ENCODE measurements around the gene ZNF358. TPM values are rescaled to one million over a fixed set of nuclear protein-coding genes. Genes with fewer than 3 reads are reported as not detected.
A peak's percentile ranks its signal among the peaks of the same experiment; 100 is the strongest.

ZNF358 gene
- total and polyA plus RNA-seq, 9 donors: 25.2 to 69.7 (median 48.5) TPM

GRCh38 chr19:7486923-7487322 lies 29.0 kb upstream of the ZNF358 start:
- DNase-seq: no peak
- peaks cover 21% of the 10 kb centered on the region for H3K4me1 ChIP-seq (ENCODE audit: control insufficient read depth, insufficient read depth, low read length)
- H3K36me3 ChIP-seq (ENCODE audit: control insufficient read depth, insufficient read depth, low read length): no peaks in the 10 kb centered on the region
- no peaks in the 10 kb centered on the region for H3K9me3 ChIP-seq (replicated peaks; ENCODE audit: control insufficient read depth, low read depth, low read length)
- no peak overlapping the region for H3K27ac ChIP-seq (ENCODE audit: low read length)
- no peak overlapping the region for H3K4me3 ChIP-seq (ENCODE audit: low read length)
- no peaks in the 10 kb centered on the region for H3K27me3 ChIP-seq (ENCODE audit: control insufficient read depth, insufficient read depth, low read length)
- WGBS (ENCODE audit: insufficient coverage): 61% methylated on average over 2 of the region's 2 CpGs

GRCh38 chr19:7488736-7489353 lies 27.1 kb upstream of the ZNF358 start, which contains the start of gene PEX11G:
Gene PEX11G (minus strand): TSS chr19:7489035. CDS start chr19:7489010, 25 bp downstream.
- H3K4me1 ChIP-seq (ENCODE audit: control insufficient read depth, insufficient read depth, low read length): peaks cover 13% of the 10 kb centered on the region
- H3K36me3 ChIP-seq (ENCODE audit: control insufficient read depth, insufficient read depth, low read length): no peaks in the 10 kb centered on the region
- H3K27me3 ChIP-seq (ENCODE audit: control insufficient read depth, insufficient read depth, low read length): no peaks in the 10 kb centered on the region
- H3K27ac ChIP-seq (ENCODE audit: low read length): peak within 1 kb of the TSS; percentile 90
- peak; percentile 95 for DNase-seq
- no peaks in the 10 kb centered on the region for H3K9me3 ChIP-seq (replicated peaks; ENCODE audit: control insufficient read depth, low read depth, low read length)
- WGBS (ENCODE audit: insufficient coverage): under 1% methylated on average over 40 of the region's 49 CpGs
- H3K4me3 ChIP-seq (ENCODE audit: low read length): peak within 1 kb of the TSS; percentile 69

DNA sequence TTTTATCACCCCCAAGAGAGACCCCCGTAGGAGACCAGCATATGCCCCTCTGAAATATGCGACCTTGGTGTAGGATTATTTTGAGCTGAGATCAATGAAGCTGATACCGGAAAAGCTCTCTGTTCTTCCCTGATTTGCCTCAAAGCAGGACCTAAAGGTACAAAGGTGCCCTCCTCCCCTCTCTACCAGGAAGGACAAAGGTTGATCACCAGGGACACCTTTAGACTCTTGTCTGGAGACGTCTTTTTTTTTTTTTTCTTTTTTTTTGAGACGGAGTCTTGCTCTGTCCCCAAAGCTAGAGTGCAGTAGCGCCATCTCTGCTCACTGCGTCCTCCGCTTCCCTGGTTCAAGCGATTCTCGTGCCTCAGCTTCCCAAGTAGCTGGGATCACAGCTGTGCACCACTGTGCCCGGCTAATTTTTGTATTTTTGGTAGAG lies 26.3 kb upstream of the ZNF358 start:
- WGBS (ENCODE audit: insufficient coverage): 85% methylated on average over 7 of the region's 11 CpGs
- no peaks in the 10 kb centered on the region for H3K27me3 ChIP-seq (ENCODE audit: control insufficient read depth, insufficient read depth, low read length)
- peaks cover 20% of the 10 kb centered on the region for H3K4me1 ChIP-seq (ENCODE audit: control insufficient read depth, insufficient read depth, low read length)

DNA sequence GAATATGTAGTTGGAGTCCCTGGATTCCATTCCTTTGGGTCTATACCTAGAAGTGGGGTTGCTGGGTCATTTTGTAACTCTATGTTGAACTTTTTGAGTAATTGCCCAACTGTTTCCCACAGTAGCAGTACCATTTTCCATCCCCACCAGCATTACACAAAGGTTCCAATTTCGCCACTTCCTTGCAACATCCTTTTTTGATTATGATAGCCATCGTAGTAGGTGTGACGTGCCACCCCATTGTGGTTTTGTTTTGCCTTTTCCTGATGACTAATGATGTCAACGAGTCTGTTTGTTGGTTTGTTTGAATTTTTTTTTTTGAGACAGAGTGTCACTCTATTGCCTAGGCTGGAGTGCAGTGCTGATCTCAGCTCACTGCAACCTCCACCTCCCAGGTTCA lies 23.8 kb upstream of the ZNF358 start:
- Histone ChIP-seq H3K4me3 (ENCODE audit: low read length) (no peak overlapping the region), H3K4me1 (ENCODE audit: control insufficient read depth, insufficient read depth, low read length) (peaks cover 24% of the 10 kb centered on the region), H3K27ac (ENCODE audit: low read length) (peak overlapping the region; percentile 20), H3K9me3 (replicated peaks; ENCODE audit: control insufficient read depth, low read depth, low read length) (no peaks in the 10 kb centered on the region), H3K27me3 (ENCODE audit: control insufficient read depth, insufficient read depth, low read length) (no peaks in the 10 kb centered on the region), H3K36me3 (ENCODE audit: control insufficient read depth, insufficient read depth, low read length) (no peaks in the 10 kb centered on the region)
- no peak for DNase-seq
- WGBS (ENCODE audit: insufficient coverage): no CpG with 5 or more reads among the region's 4 CpGs

More for the DNA sequence above, 26.3 kb upstream of the ZNF358 start:
- H3K36me3 ChIP-seq (ENCODE audit: control insufficient read depth, insufficient read depth, low read length): no peaks in the 10 kb centered on the region
- DNase-seq: no peak
- H3K4me3 ChIP-seq (ENCODE audit: low read length): no peak overlapping the region
- no peaks in the 10 kb centered on the region for H3K9me3 ChIP-seq (replicated peaks; ENCODE audit: control insufficient read depth, low read depth, low read length)
- H3K27ac ChIP-seq (ENCODE audit: low read length): peak overlapping the region; percentile 67

DNA sequence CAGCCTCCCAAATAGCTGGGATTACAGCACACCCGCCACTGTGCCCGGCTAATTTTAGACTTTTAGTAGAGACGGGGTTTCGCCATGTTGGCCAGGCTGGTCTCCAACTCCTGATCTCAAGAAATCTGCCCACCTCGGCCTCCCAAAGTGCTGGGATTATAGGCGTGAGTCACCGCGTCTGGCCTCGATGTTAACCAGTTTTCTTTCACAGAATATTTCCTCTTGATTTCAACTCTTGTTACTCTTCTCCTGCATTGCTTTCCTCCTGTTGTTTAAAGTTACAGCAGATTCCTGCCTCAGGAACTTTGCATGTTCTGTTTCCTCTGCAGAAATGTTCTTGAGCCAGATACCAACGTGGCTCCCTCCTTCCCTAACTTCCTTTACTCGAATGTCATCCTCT lies 23.3 kb upstream of the ZNF358 start:
- DNase-seq: no peak
- peak overlapping the region; percentile 1 for H3K27ac ChIP-seq (ENCODE audit: low read length)
- H3K4me1 ChIP-seq (ENCODE audit: control insufficient read depth, insufficient read depth, low read length): peaks cover 24% of the 10 kb centered on the region
- no peak overlapping the region for H3K4me3 ChIP-seq (ENCODE audit: low read length)
- H3K36me3 ChIP-seq (ENCODE audit: control insufficient read depth, insufficient read depth, low read length): no peaks in the 10 kb centered on the region
- no peaks in the 10 kb centered on the region for H3K9me3 ChIP-seq (replicated peaks; ENCODE audit: control insufficient read depth, low read depth, low read length)
- 78% methylated on average over 11 of the region's 11 CpGs for WGBS (ENCODE audit: insufficient coverage)
- no peaks in the 10 kb centered on the region for H3K27me3 ChIP-seq (ENCODE audit: control insufficient read depth, insufficient read depth, low read length)

GRCh38 chr19:7494416-7495098 lies 21.3 kb upstream of the ZNF358 start:
- Histone ChIP-seq H3K36me3 (ENCODE audit: control insufficient read depth, insufficient read depth, low read length) (no peaks in the 10 kb centered on the region), H3K4me1 (ENCODE audit: control insufficient read depth, insufficient read depth, low read length) (peaks cover 12% of the 10 kb centered on the region)

GRCh38 chr19:7497292-7497691 lies 18.6 kb upstream of the ZNF358 start:
- WGBS (ENCODE audit: insufficient coverage): 51% methylated on average over 5 of the region's 7 CpGs

More at GRCh38 chr19:7494416-7495098, 21.3 kb upstream of the ZNF358 start:
- Histone ChIP-seq H3K27ac (ENCODE audit: low read length) (peak overlapping the region; percentile 77), H3K27me3 (ENCODE audit: control insufficient read depth, insufficient read depth, low read length) (no peaks in the 10 kb centered on the region), H3K4me3 (ENCODE audit: low read length) (no peak overlapping the region), H3K9me3 (replicated peaks; ENCODE audit: control insufficient read depth, low read depth, low read length) (no peaks in the 10 kb centered on the region)
- DNase-seq: peak; percentile 73
- WGBS (ENCODE audit: insufficient coverage): 33% methylated on average over 9 of the region's 13 CpGs

GRCh38 chr19:7500811-7501450 lies 15.0 kb upstream of the ZNF358 start:
- H3K27me3 ChIP-seq (ENCODE audit: control insufficient read depth, insufficient read depth, low read length): peaks cover 21% of the 10 kb centered on the region
- no peaks in the 10 kb centered on the region for H3K36me3 ChIP-seq (ENCODE audit: control insufficient read depth, insufficient read depth, low read length)
- H3K4me3 ChIP-seq (ENCODE audit: low read length): peak overlapping the region; percentile 31
- H3K9me3 ChIP-seq (replicated peaks; ENCODE audit: control insufficient read depth, low read depth, low read length): no peaks in the 10 kb centered on the region
- H3K27ac ChIP-seq (ENCODE audit: low read length): no peak overlapping the region
- H3K4me1 ChIP-seq (ENCODE audit: control insufficient read depth, insufficient read depth, low read length): peaks cover 15% of the 10 kb centered on the region
- WGBS (ENCODE audit: insufficient coverage): under 1% methylated on average over 93 of the region's 93 CpGs
- peak; percentile 73 for DNase-seq

More at GRCh38 chr19:7497292-7497691, 18.6 kb upstream of the ZNF358 start:
- no peak for DNase-seq
- H3K27me3 ChIP-seq (ENCODE audit: control insufficient read depth, insufficient read depth, low read length): peaks cover 12% of the 10 kb centered on the region
- no peak overlapping the region for H3K4me3 ChIP-seq (ENCODE audit: low read length)
- H3K4me1 ChIP-seq (ENCODE audit: control insufficient read depth, insufficient read depth, low read length): peaks cover 19% of the 10 kb centered on the region
- H3K9me3 ChIP-seq (replicated peaks; ENCODE audit: control insufficient read depth, low read depth, low read length): no peaks in the 10 kb centered on the region
- no peaks in the 10 kb centered on the region for H3K36me3 ChIP-seq (ENCODE audit: control insufficient read depth, insufficient read depth, low read length)
- no peak overlapping the region for H3K27ac ChIP-seq (ENCODE audit: low read length)

DNA sequence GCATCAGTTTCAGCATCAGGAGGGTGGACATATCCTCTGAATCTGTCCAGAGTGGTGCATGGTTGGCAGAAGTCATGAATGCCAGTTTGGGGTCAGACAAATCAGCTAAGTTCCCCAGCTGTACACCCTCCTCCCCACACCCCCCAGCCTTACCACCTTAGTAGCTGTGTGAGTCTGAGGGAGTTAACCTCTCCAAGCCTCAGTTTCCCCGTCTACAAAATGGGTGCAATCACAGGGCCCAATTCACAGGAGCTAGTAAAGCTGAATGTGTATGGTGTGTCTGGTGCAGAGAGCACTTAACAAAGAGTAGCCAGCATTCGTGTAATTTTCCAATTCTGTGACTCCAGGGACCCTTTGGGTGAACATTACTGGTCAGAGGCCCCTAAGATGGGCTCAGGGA lies 13.4 kb upstream of the ZNF358 start:
- peaks cover 21% of the 10 kb centered on the region for H3K27me3 ChIP-seq (ENCODE audit: control insufficient read depth, insufficient read depth, low read length)
- peaks cover 15% of the 10 kb centered on the region for H3K4me1 ChIP-seq (ENCODE audit: control insufficient read depth, insufficient read depth, low read length)
- H3K9me3 ChIP-seq (replicated peaks; ENCODE audit: control insufficient read depth, low read depth, low read length): no peaks in the 10 kb centered on the region
- H3K4me3 ChIP-seq (ENCODE audit: low read length): no peak overlapping the region
- H3K27ac ChIP-seq (ENCODE audit: low read length): no peak overlapping the region
- no peaks in the 10 kb centered on the region for H3K36me3 ChIP-seq (ENCODE audit: control insufficient read depth, insufficient read depth, low read length)
- no CpG with 5 or more reads among the region's 2 CpGs for WGBS (ENCODE audit: insufficient coverage)
- no peak for DNase-seq

DNA sequence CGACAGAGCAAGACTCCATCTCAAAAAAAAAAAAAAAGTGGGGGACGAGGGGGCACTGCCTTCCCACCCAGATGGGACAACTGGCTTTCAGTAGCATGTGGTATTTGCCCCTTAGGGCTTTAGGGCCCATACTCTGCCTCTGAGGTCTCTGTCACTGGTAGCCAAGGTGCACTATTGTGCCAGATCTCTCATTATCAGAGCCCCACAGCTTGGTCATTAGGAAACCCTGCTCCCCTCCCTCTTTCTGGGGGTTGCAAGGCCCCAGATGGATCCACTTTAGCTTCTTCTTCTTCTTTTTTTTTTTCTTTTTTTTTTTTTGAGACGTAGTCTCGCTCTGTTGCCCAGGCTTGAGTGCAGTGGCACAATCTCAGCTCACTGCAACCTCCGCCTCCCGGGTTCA lies 11.2 kb upstream of the ZNF358 start:
- WGBS (ENCODE audit: insufficient coverage): 80% methylated on average over 2 of the region's 6 CpGs
- Histone ChIP-seq H3K27me3 (ENCODE audit: control insufficient read depth, insufficient read depth, low read length) (peaks cover 21% of the 10 kb centered on the region), H3K4me1 (ENCODE audit: control insufficient read depth, insufficient read depth, low read length) (peaks cover 15% of the 10 kb centered on the region), H3K4me3 (ENCODE audit: low read length) (no peak overlapping the region), H3K9me3 (replicated peaks; ENCODE audit: control insufficient read depth, low read depth, low read length) (no peaks in the 10 kb centered on the region), H3K36me3 (ENCODE audit: control insufficient read depth, insufficient read depth, low read length) (no peaks in the 10 kb centered on the region), H3K27ac (ENCODE audit: low read length) (no peak overlapping the region)
- DNase-seq: no peak

All from muscle of leg (tissue), 11 donors.